Colonic mucosa (tissue), 4 donors: ENCODE results near the gene C8G. TPM values are rescaled to one million over a fixed set of nuclear protein-coding genes. Genes with fewer than 3 reads are reported as not detected.

Experiments used
- DNase-seq: peaks from one replicate; pipeline ENCODE4 v3.0.0-alpha.2; 2020
- H3K27ac ChIP-seq: fragments of 200-600 bp; one replicate; pipeline ENCODE4 v1.8.0; 2021
- H3K27me3 ChIP-seq: fragments of 200-600 bp; one replicate; pipeline ENCODE4 v1.8.0; 2021
- H3K36me3 ChIP-seq: fragments of 200-600 bp; one replicate; pipeline ENCODE4 v1.8.0; 2021
- H3K4me1 ChIP-seq: fragments of 200-600 bp; one replicate; pipeline ENCODE4 v1.8.0; 2021; ENCODE audit warnings: mild to moderate bottlenecking
- H3K4me3 ChIP-seq: fragments of 200-600 bp; one replicate; pipeline ENCODE4 v1.8.0; 2021
- H3K9ac ChIP-seq, 2 donors: one replicate each; pipeline ENCODE4 v1.7.0; 2013; ENCODE audit warnings: control low read depth in 2 of 2, low read depth in 2 of 2, low read length in 2 of 2
- H3K9me3 ChIP-seq: fragments of 200-600 bp; one replicate; pipeline ENCODE4 v1.8.0; 2021
- CTCF ChIP-seq: fragments of 200-600 bp; IDR thresholded peaks from one replicate; pipeline ENCODE4 v1.8.0; 2022; ENCODE audit warnings: antibody characterized with exemption, mild to moderate bottlenecking
- intact Hi-C: fragments of 100-400 bp; cut with DNase I; formaldehyde crosslinking; loops from one replicate; pipeline ENCODE4 v1.14.1; 2022
- total RNA-seq, 2 donors: library from RNA; stranded (reverse); fragmentation: NEBNext Ultra II Directional in 1 of 2; extraction: Animal tissue kit (Norgen Biotek cat#: 25700) in 1 of 2; gene quantifications; one replicate each; pipeline ENCODE4 v1.2.1, GENCODE V29; 2021
- donor health status: healthy.
- donor health status: DM: no; HTN: no; CAD: no.
- donor health status: DM: no; HTN: no; CAD: no.

Gene C8G
- total RNA-seq, 2 donors from 2014 or later, result 5.3 to 11.9 TPM

GRCh38 chr9:136995772-136996311 is 50.8 kb downstream of the C8G start:
- no peaks in the 10 kb centered on the region for H3K36me3 ChIP-seq
- DNase-seq, result no peak
- intact Hi-C loops, result no loop called here
- TF ChIP-seq CTCF, result no peak
- H3K4me3 ChIP-seq, result peak overlapping the region; percentile 32
- peak overlapping the region; percentile 40 to 63 for H3K9ac ChIP-seq
- H3K27ac ChIP-seq, result peak overlapping the region; percentile 57
- peaks cover 18% of the 10 kb centered on the region for H3K4me1 ChIP-seq
- H3K27me3 ChIP-seq, result no peaks in the 10 kb centered on the region
- no peaks in the 10 kb centered on the region for H3K9me3 ChIP-seq

Other genes with a start within 250 kb of the C8G start
- gene DIPK1B, start 232.7 kb upstream of the C8G start, total RNA-seq, result 1 to 10 TPM in 1 of 2 donors, under 1 TPM in 1; 0.82 to 2.8 TPM
- 1 to 10 TPM in 1 of 2 donors, under 1 TPM in 1; 0.11 to 3.3 TPM for gene LCN10, start 202.3 kb upstream of the C8G start, total RNA-seq
- 1 to 10 TPM in 1 of 2 donors, under 1 TPM in 1; 0.56 to 1.2 TPM for gene LCN6, start 196.7 kb upstream of the C8G start, total RNA-seq
- gene LCN8, start 187.0 kb upstream of the C8G start, total RNA-seq, result not detected
- gene LCN15, start 180.7 kb upstream of the C8G start, total RNA-seq, result 1 to 10 TPM in 1 of 2 donors, not detected in 1; 3.4 TPM
- 100 to 1,000 TPM; 236 to 366 TPM for gene TMEM141, start 153.9 kb upstream of the C8G start, total RNA-seq
- gene CCDC183, start 148.9 kb upstream of the C8G start, total RNA-seq, result 10 to 100 TPM in 1 of 2 donors, 1 to 10 TPM in 1; 2.4 to 20.0 TPM
- 100 to 1,000 TPM; 126 to 163 TPM for gene RABL6, start 137.3 kb upstream of the C8G start, total RNA-seq
- gene AJM1, start 102.8 kb upstream of the C8G start, total RNA-seq, result 10 to 100 TPM; 11.5 to 17.1 TPM
- 100 to 1,000 TPM; 137 to 176 TPM for gene PHPT1, start 95.8 kb upstream of the C8G start, total RNA-seq
- gene MAMDC4, start 92.9 kb upstream of the C8G start, total RNA-seq, result 10 to 100 TPM; 11.0 to 61.7 TPM
- 100 to 1,000 TPM; 442 to 494 TPM for gene EDF1, start 78.9 kb upstream of the C8G start, total RNA-seq
- gene TRAF2, start 58.7 kb upstream of the C8G start, total RNA-seq, result 10 to 100 TPM; 22.4 to 50.6 TPM
- 100 to 1,000 TPM; 162 to 174 TPM for gene FBXW5, start 505 bp upstream of the C8G start, total RNA-seq
- gene LCN12, start 7.0 kb downstream of the C8G start, total RNA-seq, result 1 to 10 TPM; 6.5 to 8.6 TPM
- 10 to 100 TPM; 15.9 to 26.1 TPM for gene PTGDS, start 32.3 kb downstream of the C8G start, total RNA-seq
- not detected for gene LCNL1, start 37.8 kb downstream of the C8G start, total RNA-seq
- gene PAXX, start 47.2 kb downstream of the C8G start, total RNA-seq, result 10 to 100 TPM; 29.9 to 81.0 TPM
- 10 to 100 TPM in 1 of 2 donors, 1 to 10 TPM in 1; 3.6 to 15.4 TPM for gene CLIC3, start 51.3 kb downstream of the C8G start, total RNA-seq
- gene ABCA2, start 83.0 kb downstream of the C8G start, total RNA-seq, result 10 to 100 TPM; 22.4 to 47.5 TPM
- not detected for gene FUT7, start 86.8 kb downstream of the C8G start, total RNA-seq
- 100 to 1,000 TPM; 149 to 177 TPM for gene NPDC1, start 100.9 kb downstream of the C8G start, total RNA-seq
- gene ENTPD2, start 108.8 kb downstream of the C8G start, total RNA-seq, result 10 to 100 TPM; 20.5 to 22.1 TPM
- 10 to 100 TPM; 19.2 to 57.8 TPM for gene SAPCD2, start 125.3 kb downstream of the C8G start, total RNA-seq
- gene UAP1L1, start 132.3 kb downstream of the C8G start, total RNA-seq, result 10 to 100 TPM in 1 of 2 donors, 1 to 10 TPM in 1; 9.0 to 13.0 TPM
- 10 to 100 TPM; 43.5 to 52.6 TPM for gene MAN1B1, start 141.7 kb downstream of the C8G start, total RNA-seq
- gene DPP7, start 169.5 kb downstream of the C8G start, total RNA-seq, result 10 to 100 TPM; 46.2 to 52.5 TPM
- under 1 TPM; 0.47 to 0.93 TPM for gene GRIN1, start 193.9 kb downstream of the C8G start, total RNA-seq
- 10 to 100 TPM; 64.6 to 95.8 TPM for gene LRRC26, start 224.8 kb downstream of the C8G start, total RNA-seq
- under 1 TPM in 1 of 2 donors, not detected in 1; 0.67 TPM for gene TMEM210, start 226.8 kb downstream of the C8G start, total RNA-seq
- 10 to 100 TPM; 33.8 to 67.8 TPM for gene ANAPC2, start 243.3 kb downstream of the C8G start, total RNA-seq
- 100 to 1,000 TPM in 1 of 2 donors, 10 to 100 TPM in 1; 60.0 to 100 TPM for gene SSNA1, start 243.4 kb downstream of the C8G start, total RNA-seq